Measurements from ENCODE around the gene SCUBE1. TPM values are rescaled to one million over a fixed set of nuclear protein-coding genes. Genes with fewer than 3 reads are reported as not detected.

The SCUBE1 gene
- total and polyA plus RNA-seq, 4 donors: 0.88 to 18.7 (median 3.5) TPM

DNA sequence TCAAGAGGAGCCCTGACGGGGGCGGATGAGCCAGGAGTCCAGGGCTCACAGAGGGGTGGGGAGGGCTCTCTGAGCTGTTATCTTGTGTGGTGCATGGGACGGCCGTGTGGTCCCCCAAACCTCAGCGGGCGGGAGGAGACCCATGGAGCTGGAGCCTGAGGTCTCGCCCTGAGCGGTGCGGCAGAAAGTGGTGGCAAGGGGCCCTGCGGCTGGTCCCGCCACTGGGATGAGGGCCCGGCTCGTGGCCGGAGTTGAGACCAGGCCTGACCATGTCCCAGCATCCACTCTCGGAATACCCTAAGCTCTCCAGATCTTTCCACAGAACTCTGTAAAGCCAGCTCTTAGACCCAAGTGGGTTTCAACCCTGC, 133.7 kb downstream of the SCUBE1 start:
- Histone ChIP-seq H3K4me3 (ENCODE audit: low read length in 2 of 2) (no peak overlapping the region), H3K36me3 (ENCODE audit: control insufficient read depth in 1 of 2, insufficient read depth in 2 of 2, low read length in 1 of 2) (no peaks in the 10 kb centered on the region), H3K27me3 (ENCODE audit: control insufficient read depth in 1 of 2, insufficient read depth in 2 of 2, low read length in 1 of 2) (no peaks in the 10 kb centered on the region), H3K9me3 (ENCODE audit: control insufficient read depth, low read length) (no peaks in the 10 kb centered on the region), H3K27ac (ENCODE audit: low read depth in 1 of 2, low read length in 2 of 2) (no peak overlapping the region), H3K4me1 (ENCODE audit: control insufficient read depth in 1 of 2, insufficient read depth in 2 of 2, low read length in 2 of 2) (no peaks in the 10 kb centered on the region)
- DNase-seq (peak; percentile 26 to 55), ATAC-seq (ENCODE audit: low FRiP score) (no peak)
- 90 to 94% methylated on average over 15 of the region's 15 CpGs for WGBS, 2 donors
- intact Hi-C loops (cut with DNase I): no loop called here

- WGBS, 2 donors: 89 to 90% methylated on average over 26 of the region's 26 CpGs
- Histone ChIP-seq H3K27me3 (ENCODE audit: control insufficient read depth in 1 of 2, insufficient read depth in 2 of 2, low read length in 1 of 2) (no peaks in the 10 kb centered on the region), H3K4me1 (ENCODE audit: control insufficient read depth in 1 of 2, insufficient read depth in 2 of 2, low read length in 2 of 2) (no peaks in the 10 kb centered on the region), H3K27ac (ENCODE audit: low read depth in 1 of 2, low read length in 2 of 2) (no peak overlapping the region), H3K9me3 (ENCODE audit: control insufficient read depth, low read length) (no peaks in the 10 kb centered on the region), H3K4me3 (ENCODE audit: low read length in 2 of 2) (no peak overlapping the region), H3K36me3 (ENCODE audit: control insufficient read depth in 1 of 2, insufficient read depth in 2 of 2, low read length in 1 of 2) (no peaks in the 10 kb centered on the region)
- peak; percentile 24 to 71 for DNase-seq
- intact Hi-C loops (cut with DNase I): no loop called here
- ATAC-seq (ENCODE audit: low FRiP score): no peak
Measured at GRCh38 chr22:43208703-43209522, 134.3 kb downstream of the SCUBE1 start.

- no peaks in the 10 kb centered on the region for H3K36me3 ChIP-seq (ENCODE audit: control insufficient read depth in 1 of 2, insufficient read depth in 2 of 2, low read length in 1 of 2)
- no peak overlapping the region for H3K4me3 ChIP-seq (ENCODE audit: low read length in 2 of 2)
- no peak overlapping the region for H3K27ac ChIP-seq (ENCODE audit: low read depth in 1 of 2, low read length in 2 of 2)
- ATAC-seq (ENCODE audit: low FRiP score): no peak
- no peaks in the 10 kb centered on the region for H3K9me3 ChIP-seq (ENCODE audit: control insufficient read depth, low read length)
- no peaks in the 10 kb centered on the region for H3K27me3 ChIP-seq (ENCODE audit: control insufficient read depth in 1 of 2, insufficient read depth in 2 of 2, low read length in 1 of 2)
- intact Hi-C loops (cut with DNase I): no loop called here
- DNase-seq: peak; percentile 28 to 62
- no peaks in the 10 kb centered on the region for H3K4me1 ChIP-seq (ENCODE audit: control insufficient read depth in 1 of 2, insufficient read depth in 2 of 2, low read length in 2 of 2)
- 87 to 88% methylated on average over 26 of the region's 26 CpGs for WGBS, 2 donors
Measured at GRCh38 chr22:43207849-43208702, 135.1 kb downstream of the SCUBE1 start.

DNA sequence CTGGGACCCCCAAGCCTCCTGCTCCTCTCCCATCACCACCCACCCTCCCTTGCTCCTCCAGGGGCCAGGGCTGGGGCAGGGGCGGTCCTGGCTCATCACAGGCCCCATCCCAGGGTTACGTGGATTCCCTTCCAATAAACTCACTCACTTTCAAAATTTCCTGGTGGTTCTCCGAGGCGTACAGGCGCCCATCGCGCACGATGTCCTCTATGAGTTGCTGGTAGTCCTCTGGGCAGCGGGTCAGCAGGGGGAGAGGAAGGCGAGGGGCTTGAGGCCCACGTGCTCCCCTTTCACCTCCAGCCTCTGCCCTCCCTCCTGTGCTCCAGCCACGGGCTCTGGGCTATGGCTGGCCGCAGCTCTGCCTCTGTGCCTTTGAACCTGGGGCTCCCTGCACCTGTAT, 135.8 kb downstream of the SCUBE1 start:
- intact Hi-C loops (cut with DNase I): no loop called here
- H3K27ac ChIP-seq (ENCODE audit: low read depth in 1 of 2, low read length in 2 of 2): no peak overlapping the region
- 88 to 89% methylated on average over 13 of the region's 13 CpGs for WGBS, 2 donors
- H3K36me3 ChIP-seq (ENCODE audit: control insufficient read depth in 1 of 2, insufficient read depth in 2 of 2, low read length in 1 of 2): no peaks in the 10 kb centered on the region
- no peak overlapping the region for H3K4me3 ChIP-seq (ENCODE audit: low read length in 2 of 2)
- DNase-seq (peak; percentile 24 to 62), ATAC-seq (ENCODE audit: low FRiP score) (no peak)
- H3K27me3 ChIP-seq (ENCODE audit: control insufficient read depth in 1 of 2, insufficient read depth in 2 of 2, low read length in 1 of 2): no peaks in the 10 kb centered on the region
- H3K4me1 ChIP-seq (ENCODE audit: control insufficient read depth in 1 of 2, insufficient read depth in 2 of 2, low read length in 2 of 2): no peaks in the 10 kb centered on the region
- no peaks in the 10 kb centered on the region for H3K9me3 ChIP-seq (ENCODE audit: control insufficient read depth, low read length)

GRCh38 chr22:43206509-43207161, 136.5 kb downstream of the SCUBE1 start:
- H3K4me3 ChIP-seq (ENCODE audit: low read length in 2 of 2): no peak overlapping the region
- H3K9me3 ChIP-seq (ENCODE audit: control insufficient read depth, low read length): no peaks in the 10 kb centered on the region
- DNase-seq (peak; percentile 39 to 57), ATAC-seq (ENCODE audit: low FRiP score) (no peak)
- H3K27ac ChIP-seq (ENCODE audit: low read depth in 1 of 2, low read length in 2 of 2): no peak overlapping the region
- H3K27me3 ChIP-seq (ENCODE audit: control insufficient read depth in 1 of 2, insufficient read depth in 2 of 2, low read length in 1 of 2): no peaks in the 10 kb centered on the region
- intact Hi-C loops (cut with DNase I): no loop called here
- H3K36me3 ChIP-seq (ENCODE audit: control insufficient read depth in 1 of 2, insufficient read depth in 2 of 2, low read length in 1 of 2): no peaks in the 10 kb centered on the region
- no peaks in the 10 kb centered on the region for H3K4me1 ChIP-seq (ENCODE audit: control insufficient read depth in 1 of 2, insufficient read depth in 2 of 2, low read length in 2 of 2)
- WGBS, 2 donors: 62 to 68% methylated on average over 23 of the region's 23 CpGs

DNA sequence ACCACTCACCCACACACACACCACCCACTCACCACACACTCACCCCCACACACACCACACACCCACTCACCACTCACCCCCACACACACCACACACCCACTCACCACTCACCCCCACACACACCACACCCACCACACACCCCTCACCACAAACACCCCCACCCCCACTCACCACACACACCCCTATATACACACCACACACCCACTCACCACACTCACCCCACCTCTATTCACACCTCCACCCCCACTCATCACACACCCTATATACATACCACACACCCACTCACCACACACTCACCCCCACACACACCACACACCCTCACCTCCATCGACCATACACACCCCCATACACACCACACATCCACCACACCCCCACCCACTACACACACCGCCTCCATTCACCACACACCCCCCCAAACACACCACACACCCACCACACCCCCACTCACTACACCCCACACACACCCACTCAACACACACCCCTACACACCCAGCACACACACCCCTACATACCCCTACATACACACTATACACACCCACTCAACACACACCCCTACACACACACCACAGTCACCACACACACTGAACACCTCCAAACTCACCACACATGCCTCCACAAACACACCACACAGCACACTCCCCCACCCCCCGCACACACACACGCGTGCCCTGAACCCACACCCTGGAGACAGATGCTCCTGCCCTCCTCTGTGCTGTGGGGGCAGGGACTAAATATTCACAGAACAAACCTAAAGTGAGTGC, 137.2 kb downstream of the SCUBE1 start:
- Histone ChIP-seq H3K4me3 (ENCODE audit: low read length in 2 of 2) (no peak overlapping the region), H3K4me1 (ENCODE audit: control insufficient read depth in 1 of 2, insufficient read depth in 2 of 2, low read length in 2 of 2) (no peaks in the 10 kb centered on the region), H3K9me3 (ENCODE audit: control insufficient read depth, low read length) (no peaks in the 10 kb centered on the region), H3K27ac (ENCODE audit: low read depth in 1 of 2, low read length in 2 of 2) (no peak overlapping the region), H3K27me3 (ENCODE audit: control insufficient read depth in 1 of 2, insufficient read depth in 2 of 2, low read length in 1 of 2) (no peaks in the 10 kb centered on the region), H3K36me3 (ENCODE audit: control insufficient read depth in 1 of 2, insufficient read depth in 2 of 2, low read length in 1 of 2) (no peaks in the 10 kb centered on the region)
- DNase-seq (peak; percentile 15 to 38), ATAC-seq (ENCODE audit: low FRiP score) (no peak)
- WGBS, 2 donors: 72 to 75% methylated on average over 5 of the region's 5 CpGs
- intact Hi-C loops (cut with DNase I): no loop called here

DNA sequence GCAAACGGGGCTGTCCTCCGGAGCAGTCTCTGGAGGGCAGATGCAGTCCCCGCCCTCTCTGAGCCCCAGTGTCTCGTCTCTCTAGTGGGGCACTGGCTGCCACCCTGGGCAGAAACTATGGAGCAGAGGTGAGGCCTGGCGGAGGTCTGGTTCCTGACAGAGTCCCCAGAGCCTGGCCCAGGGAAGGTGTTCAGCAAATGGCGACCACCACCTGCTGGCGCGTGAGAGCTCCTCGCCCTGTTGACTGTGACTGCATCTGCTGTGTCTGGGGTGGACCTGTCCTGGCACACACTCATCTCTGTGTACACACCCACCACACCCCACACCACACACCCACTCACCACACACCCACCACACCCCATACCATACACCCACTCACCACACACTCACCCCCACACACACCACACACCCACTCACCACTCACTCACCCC, 137.9 kb downstream of the SCUBE1 start:
- intact Hi-C loops (cut with DNase I): no loop called here
- H3K4me1 ChIP-seq (ENCODE audit: control insufficient read depth in 1 of 2, insufficient read depth in 2 of 2, low read length in 2 of 2): no peaks in the 10 kb centered on the region
- DNase-seq (peak; percentile 43 to 60), ATAC-seq (ENCODE audit: low FRiP score) (no peak)
- H3K27ac ChIP-seq (ENCODE audit: low read depth in 1 of 2, low read length in 2 of 2): no peak overlapping the region
- 81 to 89% methylated on average over 7 to 9 of the region's 9 CpGs for WGBS, 2 donors
- H3K4me3 ChIP-seq (ENCODE audit: low read length in 2 of 2): no peak overlapping the region
- no peaks in the 10 kb centered on the region for H3K36me3 ChIP-seq (ENCODE audit: control insufficient read depth in 1 of 2, insufficient read depth in 2 of 2, low read length in 1 of 2)
- H3K9me3 ChIP-seq (ENCODE audit: control insufficient read depth, low read length): no peaks in the 10 kb centered on the region
- no peaks in the 10 kb centered on the region for H3K27me3 ChIP-seq (ENCODE audit: control insufficient read depth in 1 of 2, insufficient read depth in 2 of 2, low read length in 1 of 2)

GRCh38 chr22:43203471-43203981, 139.6 kb downstream of the SCUBE1 start:
- H3K9me3 ChIP-seq (ENCODE audit: control insufficient read depth, low read length): no peaks in the 10 kb centered on the region
- intact Hi-C loops (cut with DNase I): no loop called here

More at GRCh38 chr22:43203471-43203981, 139.6 kb downstream of the SCUBE1 start:
- no peak overlapping the region for H3K27ac ChIP-seq (ENCODE audit: low read depth in 1 of 2, low read length in 2 of 2)
- no peak overlapping the region for H3K4me3 ChIP-seq (ENCODE audit: low read length in 2 of 2)
- no peaks in the 10 kb centered on the region for H3K36me3 ChIP-seq (ENCODE audit: control insufficient read depth in 1 of 2, insufficient read depth in 2 of 2, low read length in 1 of 2)
- H3K4me1 ChIP-seq (ENCODE audit: control insufficient read depth in 1 of 2, insufficient read depth in 2 of 2, low read length in 2 of 2): no peaks in the 10 kb centered on the region
- WGBS, 2 donors: 64 to 66% methylated on average over 19 to 20 of the region's 20 CpGs
- peak; percentile 38 to 57 for DNase-seq
- no peaks in the 10 kb centered on the region for H3K27me3 ChIP-seq (ENCODE audit: control insufficient read depth in 1 of 2, insufficient read depth in 2 of 2, low read length in 1 of 2)
- ATAC-seq (ENCODE audit: low FRiP score): no peak

Data from aorta (tissue), 5 donors.